Activated CD8-positive, alpha-beta memory T cell treated with anti-CD3 and anti-CD28 coated beads, Interleukin-2, amount 10 ng/mL, durations not matched to agents 7 days and 5 days (primary cell): ENCODE measurements around the gene SLC6A11. TPM values are rescaled to one million over a fixed set of nuclear protein-coding genes. Genes with fewer than 3 reads are reported as not detected.

ENCODE experiments used
- ATAC-seq: fragments of 150-1000 bp; cut with Tn5 transposase; one replicate; pipeline ENCODE4 v1.10.0; 2021; ENCODE audit warnings: moderate library complexity
- CTCF ChIA-PET: fragments of 350-600 bp; sonication (Branson Sonifier 250); formaldehyde crosslinking; loops from one replicate; lab custom pipeline; 2021; ENCODE audit warnings: antibody characterized with exemption; lab: Charles Lee
- DNase-seq: peaks from one replicate; pipeline ENCODE4 v3.0.0-alpha.2; 2020
- H3K27ac Mint-ChIP-seq: one replicate; pipeline ENCODE4 v1.8.0; 2021; ENCODE audit warnings: mild to moderate bottlenecking, mixed read lengths
- H3K27me3 Mint-ChIP-seq: one replicate; pipeline ENCODE4 v1.8.0; 2021; ENCODE audit warnings: mixed read lengths
- H3K36me3 Mint-ChIP-seq: one replicate; pipeline ENCODE4 v1.8.0; 2021; ENCODE audit warnings: mild to moderate bottlenecking, mixed read lengths
- H3K4me1 Mint-ChIP-seq: one replicate; pipeline ENCODE4 v1.8.0; 2021; ENCODE audit warnings: mixed read lengths
- H3K4me3 Mint-ChIP-seq: one replicate; pipeline ENCODE4 v1.8.0; 2021; ENCODE audit warnings: mild to moderate bottlenecking, moderate library complexity, mixed read lengths
- H3K9me3 Mint-ChIP-seq: one replicate; pipeline ENCODE4 v1.8.0; 2022; ENCODE audit warnings: low read depth, mixed read lengths
- total RNA-seq, 2 experiments: library from RNA; stranded (reverse); gene quantifications; one replicate each; pipeline ENCODE4 v1.2.3, GENCODE V29; 2021

The SLC6A11 gene
- total RNA-seq, 2 experiments from 2014 or later, result not detected

DNA sequence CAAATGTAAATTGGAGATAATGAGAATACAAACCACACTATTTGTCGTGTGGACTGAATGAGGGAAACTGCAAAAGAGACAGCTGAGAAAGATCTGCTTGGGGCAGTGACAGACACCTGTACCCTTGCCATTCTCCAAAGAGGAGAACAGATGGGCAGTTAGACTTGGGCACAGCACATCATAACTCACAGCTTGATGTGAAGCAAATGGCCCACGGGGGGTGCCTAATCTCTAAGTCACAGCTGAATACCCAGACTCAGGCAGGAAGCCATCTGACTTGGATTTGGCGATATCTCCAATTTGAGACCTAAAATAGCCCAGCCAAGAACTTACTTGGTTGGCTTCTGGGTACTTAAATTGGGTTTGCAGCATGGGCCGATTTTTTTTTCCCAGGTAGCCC lies 10.0 kb upstream of the SLC6A11 start:
- Mint-ChIP-seq H3K9me3 (no peaks in the 10 kb centered on the region), H3K27me3 (peaks cover 8% of the 10 kb centered on the region), H3K36me3 (no peaks in the 10 kb centered on the region), H3K4me1 (no peaks in the 10 kb centered on the region), H3K4me3 (no peak overlapping the region), H3K27ac (no peak overlapping the region)
- ATAC-seq (no peak), DNase-seq (no peak)
- CTCF ChIA-PET, result no interaction called here

DNA sequence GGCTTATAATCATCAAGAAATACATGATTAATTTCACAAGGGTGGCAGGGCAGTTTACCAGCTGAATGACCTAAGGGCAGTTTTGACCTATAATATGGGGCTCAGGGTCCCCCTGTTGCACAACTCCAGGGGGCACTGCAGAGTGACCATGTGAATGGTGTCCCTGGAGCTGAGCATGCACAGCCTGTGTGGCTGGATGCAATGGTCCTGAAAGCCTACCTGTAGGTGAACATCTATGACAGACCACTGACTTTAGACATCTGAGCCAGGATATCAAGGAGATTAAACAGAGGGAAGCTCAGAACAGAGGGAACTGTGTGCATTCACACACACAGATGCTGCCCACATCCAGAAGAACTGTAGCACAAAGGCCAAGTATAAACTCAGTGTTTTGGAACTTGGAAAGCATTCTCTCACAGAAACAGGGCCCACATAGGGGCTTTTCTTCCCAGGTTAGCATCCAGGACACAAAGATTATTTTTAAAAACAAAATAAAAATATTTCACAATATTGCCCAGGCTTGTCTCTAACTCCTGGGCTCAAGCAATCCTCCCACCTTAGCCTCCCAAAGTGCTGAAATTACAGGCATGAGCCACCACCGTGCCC lies 7.8 kb upstream of the SLC6A11 start:
- H3K4me1 Mint-ChIP-seq, result no peaks in the 10 kb centered on the region
- H3K27ac Mint-ChIP-seq, result no peak overlapping the region
- no peak for DNase-seq
- no peaks in the 10 kb centered on the region for H3K36me3 Mint-ChIP-seq
- no peak for ATAC-seq
- CTCF ChIA-PET, result no interaction called here
- H3K4me3 Mint-ChIP-seq, result no peak overlapping the region
- no peaks in the 10 kb centered on the region for H3K9me3 Mint-ChIP-seq
- peaks cover 4% of the 10 kb centered on the region for H3K27me3 Mint-ChIP-seq

DNA sequence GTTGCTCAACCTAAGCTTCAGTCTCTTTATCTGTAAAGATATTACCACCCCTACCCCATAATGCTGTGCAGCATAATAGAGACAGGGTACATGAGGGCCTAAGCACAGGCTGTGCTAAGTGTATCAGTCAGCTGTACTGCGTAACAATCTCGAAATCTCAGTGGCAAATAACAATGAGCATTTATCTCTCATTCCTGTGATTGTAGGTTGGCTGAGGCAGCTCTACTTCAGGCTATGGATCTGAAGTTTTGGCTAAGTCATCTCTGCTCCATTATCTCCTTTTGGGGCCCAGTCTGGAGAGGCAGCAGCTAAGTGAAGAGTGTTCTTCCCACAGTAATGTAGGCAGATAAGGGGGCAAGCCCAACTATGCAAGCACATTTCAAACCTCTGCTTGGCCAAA lies 7.1 kb upstream of the SLC6A11 start:
- ATAC-seq (no peak), DNase-seq (no peak)
- Mint-ChIP-seq H3K27me3 (peaks cover 5% of the 10 kb centered on the region), H3K36me3 (no peaks in the 10 kb centered on the region), H3K4me1 (no peaks in the 10 kb centered on the region), H3K9me3 (no peaks in the 10 kb centered on the region), H3K4me3 (no peak overlapping the region), H3K27ac (no peak overlapping the region)
- CTCF ChIA-PET, result no interaction called here

DNA sequence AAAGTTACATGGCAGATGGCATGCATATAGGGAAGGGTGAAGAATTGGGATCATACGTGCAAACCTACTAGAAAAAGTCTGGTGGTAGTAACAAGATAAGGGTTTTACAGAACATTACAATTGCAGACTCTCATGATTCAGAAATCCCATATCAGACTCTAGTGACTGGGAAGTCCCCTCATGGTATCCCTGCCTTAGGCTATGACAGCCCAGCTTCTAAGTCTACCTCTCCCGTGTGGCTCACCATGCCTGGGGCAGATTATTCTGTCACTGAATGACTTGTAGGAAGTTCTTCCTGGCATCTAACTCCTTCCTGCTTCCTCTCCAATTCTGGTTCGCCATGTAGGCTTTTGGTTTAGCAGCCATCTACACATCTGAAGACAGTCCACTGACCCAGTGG lies 5.7 kb upstream of the SLC6A11 start:
- H3K27ac Mint-ChIP-seq, result no peak overlapping the region
- H3K36me3 Mint-ChIP-seq, result no peaks in the 10 kb centered on the region
- H3K9me3 Mint-ChIP-seq, result no peaks in the 10 kb centered on the region
- no peak overlapping the region for H3K4me3 Mint-ChIP-seq
- DNase-seq, result no peak
- no peak for ATAC-seq
- H3K27me3 Mint-ChIP-seq, result peaks cover 12% of the 10 kb centered on the region
- no peaks in the 10 kb centered on the region for H3K4me1 Mint-ChIP-seq
- CTCF ChIA-PET, result no interaction called here

DNA sequence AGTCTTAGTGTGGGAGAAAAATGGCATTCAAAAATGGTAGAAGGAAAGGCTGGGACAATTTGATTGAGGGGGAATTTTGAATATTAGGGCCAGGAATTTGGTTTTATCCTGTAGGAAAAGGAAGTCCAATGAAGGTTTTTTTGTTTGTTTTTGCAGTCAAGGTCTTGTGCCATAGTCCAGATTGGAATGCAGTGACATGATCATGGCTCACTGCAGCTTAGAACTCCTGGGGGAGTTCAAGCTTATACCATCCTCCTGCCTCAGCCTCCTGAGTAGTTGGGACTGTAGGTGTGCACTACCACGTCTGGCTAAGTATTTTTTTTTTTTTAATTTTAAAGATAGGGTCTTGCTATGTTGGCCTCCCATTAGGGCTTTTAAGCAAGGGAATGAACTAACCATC lies 2.6 kb upstream of the SLC6A11 start:
- no peaks in the 10 kb centered on the region for H3K9me3 Mint-ChIP-seq
- CTCF ChIA-PET, result interaction anchor here (1.1 kb wide), 1 partner anchor 75 kb away, joined by 3 read pairs; no protein-coding TSS in a partner anchor
- no peak for DNase-seq
- H3K27ac Mint-ChIP-seq, result no peak overlapping the region
- ATAC-seq, result no peak
- no peaks in the 10 kb centered on the region for H3K36me3 Mint-ChIP-seq
- no peak overlapping the region for H3K4me3 Mint-ChIP-seq
- H3K4me1 Mint-ChIP-seq, result no peaks in the 10 kb centered on the region
- H3K27me3 Mint-ChIP-seq, result peaks cover 27% of the 10 kb centered on the region

DNA sequence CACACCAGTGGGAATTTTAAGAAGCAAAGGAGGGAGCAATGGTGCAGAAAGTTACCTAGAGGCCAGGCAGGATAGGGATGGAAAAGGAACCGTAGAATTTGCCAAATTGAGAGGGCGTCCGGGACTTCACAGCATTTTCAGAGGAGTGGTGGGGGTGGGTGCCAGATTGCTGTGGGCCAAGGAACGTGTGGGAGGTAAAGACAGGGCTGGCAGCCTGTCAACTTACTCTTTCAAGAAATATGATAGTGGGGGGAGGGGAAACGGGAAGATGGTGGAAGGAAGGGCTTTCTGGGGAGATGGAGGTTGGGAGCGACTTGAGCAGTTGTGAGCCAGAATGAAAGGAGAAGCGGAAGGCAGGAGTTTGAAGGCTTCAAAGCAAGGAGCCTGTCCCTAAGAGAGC lies 1.4 kb upstream of the SLC6A11 start:
- Mint-ChIP-seq H3K4me3 (no peak overlapping the region), H3K36me3 (no peaks in the 10 kb centered on the region), H3K27ac (no peak overlapping the region), H3K27me3 (peaks cover 31% of the 10 kb centered on the region), H3K4me1 (no peaks in the 10 kb centered on the region), H3K9me3 (no peaks in the 10 kb centered on the region)
- CTCF ChIA-PET, result no interaction called here
- DNase-seq (no peak), ATAC-seq (no peak)

DNA sequence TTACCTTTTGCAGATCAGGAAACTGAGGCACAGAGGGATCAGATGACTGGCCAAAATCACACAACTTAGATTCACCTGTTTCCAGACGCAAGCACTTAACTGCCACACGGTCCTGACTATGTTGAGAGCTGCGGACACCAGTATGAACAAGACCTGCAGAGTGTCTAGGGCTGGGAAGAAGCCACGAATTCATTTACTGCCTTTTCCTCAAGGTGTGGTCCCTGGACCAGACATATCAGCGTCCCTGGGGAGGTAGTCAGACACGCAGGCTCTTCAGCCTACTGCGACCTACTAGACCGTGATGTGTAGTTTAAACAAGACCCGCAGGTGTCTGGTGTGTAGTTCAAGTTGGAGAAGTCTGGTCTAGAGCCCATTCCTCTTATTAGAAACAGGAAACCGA lies 541 bp upstream of the SLC6A11 start:
- H3K27ac Mint-ChIP-seq, result no peak overlapping the region
- no peak overlapping the region for H3K4me3 Mint-ChIP-seq
- H3K9me3 Mint-ChIP-seq, result no peaks in the 10 kb centered on the region
- H3K27me3 Mint-ChIP-seq, result peaks cover 31% of the 10 kb centered on the region
- H3K4me1 Mint-ChIP-seq, result no peaks in the 10 kb centered on the region
- ATAC-seq (no peak), DNase-seq (no peak)
- CTCF ChIA-PET, result no interaction called here
- no peaks in the 10 kb centered on the region for H3K36me3 Mint-ChIP-seq

DNA sequence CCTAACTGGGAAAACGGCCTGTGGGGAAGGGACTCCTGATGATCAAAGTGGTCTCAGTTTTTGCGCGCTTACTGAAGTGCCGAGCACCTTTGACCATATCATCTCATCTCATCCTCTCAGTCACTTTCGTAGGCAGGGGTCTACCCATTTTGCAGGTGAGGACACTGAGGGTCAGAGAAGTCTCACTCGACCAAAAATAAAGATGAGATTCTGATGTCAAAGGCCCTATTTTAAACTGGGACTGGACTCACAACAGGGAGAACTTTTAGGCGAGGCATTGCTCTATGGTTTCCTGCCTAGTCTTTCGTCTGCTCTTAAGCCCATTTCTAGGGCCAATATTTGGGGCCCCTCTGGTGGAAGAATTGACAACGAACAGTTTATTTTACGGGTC lies 830 bp downstream of the SLC6A11 start:
- CTCF ChIA-PET, result no interaction called here
- ATAC-seq, result no peak
- Mint-ChIP-seq H3K9me3 (no peaks in the 10 kb centered on the region), H3K27ac (no peak overlapping the region), H3K36me3 (no peaks in the 10 kb centered on the region), H3K4me3 (no peak overlapping the region), H3K4me1 (no peaks in the 10 kb centered on the region), H3K27me3 (peaks cover 40% of the 10 kb centered on the region)
- no peak for DNase-seq

DNA sequence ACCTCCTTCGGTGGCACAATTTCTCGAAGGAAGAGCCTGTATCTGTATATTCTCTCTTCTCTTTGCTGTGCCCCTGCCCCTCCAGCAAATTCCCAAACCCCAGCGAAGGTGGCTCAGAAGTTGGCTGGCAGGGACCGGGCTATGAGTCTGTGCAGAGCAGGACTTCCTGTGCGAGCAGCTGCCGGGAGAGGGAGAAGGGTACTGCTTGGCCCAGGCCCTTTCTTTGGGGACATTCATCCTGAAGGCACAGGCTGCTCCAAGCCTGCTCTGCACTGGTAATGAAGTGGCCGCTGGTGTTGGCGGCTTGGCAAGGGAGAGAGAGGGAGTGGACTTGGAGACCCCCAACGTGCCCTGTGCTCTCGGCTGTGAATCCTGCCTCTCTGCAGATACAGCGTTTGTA lies 1.5 kb downstream of the SLC6A11 start:
- DNase-seq (no peak), ATAC-seq (no peak)
- no peak overlapping the region for H3K27ac Mint-ChIP-seq
- no peaks in the 10 kb centered on the region for H3K4me1 Mint-ChIP-seq
- CTCF ChIA-PET, result no interaction called here
- H3K27me3 Mint-ChIP-seq, result peaks cover 41% of the 10 kb centered on the region
- H3K9me3 Mint-ChIP-seq, result no peaks in the 10 kb centered on the region
- no peaks in the 10 kb centered on the region for H3K36me3 Mint-ChIP-seq
- H3K4me3 Mint-ChIP-seq, result no peak overlapping the region

DNA sequence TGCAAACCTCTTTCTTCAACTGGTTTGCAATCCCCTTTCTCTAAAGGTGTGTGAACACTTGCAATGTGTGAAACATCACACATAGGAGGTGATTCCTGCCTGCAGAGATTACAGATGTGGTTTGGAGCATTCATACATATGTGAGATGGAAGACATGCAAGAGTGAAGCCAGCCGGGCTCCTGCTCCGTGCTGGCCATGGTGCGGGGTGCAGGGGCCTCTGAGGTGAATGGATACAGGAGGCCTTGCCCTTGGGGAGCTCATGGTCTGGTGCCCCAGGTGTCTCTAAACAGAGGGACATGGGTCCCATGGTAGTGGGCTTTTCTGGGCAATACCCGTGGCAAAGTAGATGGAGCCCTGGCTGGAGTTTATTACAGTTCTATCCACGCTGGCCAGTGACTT lies 6.0 kb downstream of the SLC6A11 start:
- no peaks in the 10 kb centered on the region for H3K9me3 Mint-ChIP-seq
- no peaks in the 10 kb centered on the region for H3K36me3 Mint-ChIP-seq
- ATAC-seq (no peak), DNase-seq (no peak)
- CTCF ChIA-PET, result no interaction called here
- no peak overlapping the region for H3K27ac Mint-ChIP-seq
- no peaks in the 10 kb centered on the region for H3K4me1 Mint-ChIP-seq
- peaks cover 27% of the 10 kb centered on the region for H3K27me3 Mint-ChIP-seq
- H3K4me3 Mint-ChIP-seq, result no peak overlapping the region

DNA sequence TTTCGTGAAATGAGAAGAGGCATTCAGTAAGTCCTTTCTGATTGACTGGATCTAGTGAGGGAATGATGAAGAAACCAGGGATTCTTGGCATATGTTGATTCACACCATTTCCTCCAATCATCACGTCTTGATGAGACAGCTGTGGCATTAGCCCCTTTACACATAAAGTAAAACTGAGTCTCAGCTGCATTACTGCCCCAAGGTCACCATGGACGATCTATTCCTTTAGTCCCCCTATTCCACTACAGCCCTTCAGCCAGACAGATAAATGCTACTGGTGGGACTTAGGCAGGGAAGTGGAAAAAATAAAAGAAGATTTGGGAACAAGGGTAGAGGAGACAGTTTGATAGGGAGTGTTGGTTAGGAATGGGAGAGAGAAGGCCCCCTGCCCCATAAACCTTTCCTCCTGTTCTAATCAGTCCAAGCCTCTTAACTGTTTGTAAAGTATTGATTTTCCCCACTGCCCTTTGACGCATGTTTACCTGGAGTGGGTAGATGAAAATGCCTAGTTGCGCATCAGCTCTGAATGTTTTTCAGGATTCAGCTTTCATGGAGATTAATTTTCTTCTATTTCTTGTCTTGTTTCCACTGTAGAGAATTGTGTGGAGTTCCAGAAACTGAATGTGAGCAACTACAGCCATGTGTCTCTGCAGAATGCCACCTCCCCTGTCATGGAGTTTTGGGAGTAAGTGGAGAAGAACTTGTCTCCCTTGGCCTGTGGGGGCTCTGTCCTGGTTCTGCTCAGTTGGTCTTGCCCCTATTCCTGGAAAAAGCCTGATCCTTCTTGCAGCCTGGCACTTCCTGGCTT lies 6.9 kb downstream of the SLC6A11 start:
- Mint-ChIP-seq H3K27ac (no peak overlapping the region), H3K4me1 (no peaks in the 10 kb centered on the region), H3K27me3 (peaks cover 25% of the 10 kb centered on the region), H3K9me3 (no peaks in the 10 kb centered on the region), H3K4me3 (no peak overlapping the region), H3K36me3 (no peaks in the 10 kb centered on the region)
- CTCF ChIA-PET, result no interaction called here
- ATAC-seq (no peak), DNase-seq (no peak)

DNA sequence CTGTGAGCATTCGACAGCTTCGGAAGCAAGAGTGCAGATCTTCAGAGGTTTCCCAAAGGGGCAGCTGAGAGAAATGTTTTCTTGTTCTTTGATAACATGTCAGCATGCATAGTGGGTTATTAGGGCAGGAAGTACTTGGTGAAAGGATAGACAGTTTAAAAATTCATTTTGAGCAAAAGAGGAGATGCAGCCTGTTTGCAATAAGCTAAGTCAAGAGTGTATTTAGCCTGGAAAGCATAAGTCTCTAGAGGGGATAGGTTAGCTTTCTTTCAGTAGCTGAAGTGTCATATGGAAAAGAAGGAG lies 7.4 kb downstream of the SLC6A11 start:
- Mint-ChIP-seq H3K27me3 (peaks cover 20% of the 10 kb centered on the region), H3K9me3 (no peaks in the 10 kb centered on the region), H3K36me3 (no peaks in the 10 kb centered on the region), H3K4me3 (no peak overlapping the region), H3K4me1 (no peaks in the 10 kb centered on the region), H3K27ac (no peak overlapping the region)
- DNase-seq (no peak), ATAC-seq (no peak)
- CTCF ChIA-PET, result no interaction called here

DNA sequence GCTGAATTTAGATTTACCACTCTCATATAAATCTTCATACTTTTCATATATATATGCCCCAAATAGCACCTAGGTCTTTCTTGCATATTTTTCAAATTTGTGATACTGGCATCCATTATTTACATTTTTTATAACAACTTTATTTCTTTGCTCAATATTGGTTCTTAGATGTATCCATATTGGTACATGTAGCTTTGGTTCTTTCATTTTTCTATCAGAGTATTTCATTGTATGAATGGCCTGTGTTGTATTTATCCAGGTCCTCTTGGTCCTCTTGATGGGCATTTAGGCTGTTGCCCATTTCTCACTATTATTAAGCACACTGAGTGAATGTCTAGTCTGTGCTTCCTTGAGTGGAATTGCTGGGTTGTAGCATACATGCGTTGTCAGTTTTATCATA lies 8.4 kb downstream of the SLC6A11 start:
- ATAC-seq (no peak), DNase-seq (no peak)
- Mint-ChIP-seq H3K27ac (no peak overlapping the region), H3K4me1 (no peaks in the 10 kb centered on the region), H3K9me3 (no peaks in the 10 kb centered on the region), H3K4me3 (no peak overlapping the region), H3K27me3 (peaks cover 17% of the 10 kb centered on the region), H3K36me3 (no peaks in the 10 kb centered on the region)
- CTCF ChIA-PET, result no interaction called here

DNA sequence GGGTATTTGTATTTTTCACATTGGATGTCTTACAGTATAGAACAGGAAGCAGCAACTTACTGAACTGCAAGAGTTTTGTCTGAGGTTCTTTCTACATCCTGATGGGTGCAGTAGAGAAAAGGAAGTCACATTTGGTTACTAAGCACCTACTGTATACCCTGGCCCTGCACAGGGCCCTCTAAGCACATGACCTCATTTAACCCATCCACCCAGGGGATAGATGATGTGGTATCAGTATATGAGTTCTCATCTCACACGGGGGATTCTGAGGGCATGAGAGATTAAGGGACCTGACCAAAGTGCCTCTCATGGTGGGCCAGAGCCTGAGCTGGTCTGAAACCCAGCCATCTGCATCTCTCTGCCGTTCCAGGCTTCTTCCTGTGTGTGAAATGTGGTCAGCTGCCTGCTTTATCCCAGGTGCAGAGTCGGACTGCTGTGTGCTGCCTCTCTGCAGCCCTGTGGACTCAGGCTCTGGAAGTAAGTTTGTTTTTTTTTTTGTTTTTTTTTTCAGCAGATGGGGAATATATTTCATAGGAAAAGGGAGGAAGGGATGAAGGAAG lies 17.9 kb downstream of the SLC6A11 start:
- ATAC-seq (no peak), DNase-seq (no peak)
- no peaks in the 10 kb centered on the region for H3K4me1 Mint-ChIP-seq
- no peaks in the 10 kb centered on the region for H3K36me3 Mint-ChIP-seq
- H3K9me3 Mint-ChIP-seq, result no peaks in the 10 kb centered on the region
- no peak overlapping the region for H3K4me3 Mint-ChIP-seq
- H3K27ac Mint-ChIP-seq, result no peak overlapping the region
- CTCF ChIA-PET, result no interaction called here
- H3K27me3 Mint-ChIP-seq, result peaks cover 17% of the 10 kb centered on the region
